Measurements from ENCODE around the gene RAB4A.

Gene RAB4A

DNA sequence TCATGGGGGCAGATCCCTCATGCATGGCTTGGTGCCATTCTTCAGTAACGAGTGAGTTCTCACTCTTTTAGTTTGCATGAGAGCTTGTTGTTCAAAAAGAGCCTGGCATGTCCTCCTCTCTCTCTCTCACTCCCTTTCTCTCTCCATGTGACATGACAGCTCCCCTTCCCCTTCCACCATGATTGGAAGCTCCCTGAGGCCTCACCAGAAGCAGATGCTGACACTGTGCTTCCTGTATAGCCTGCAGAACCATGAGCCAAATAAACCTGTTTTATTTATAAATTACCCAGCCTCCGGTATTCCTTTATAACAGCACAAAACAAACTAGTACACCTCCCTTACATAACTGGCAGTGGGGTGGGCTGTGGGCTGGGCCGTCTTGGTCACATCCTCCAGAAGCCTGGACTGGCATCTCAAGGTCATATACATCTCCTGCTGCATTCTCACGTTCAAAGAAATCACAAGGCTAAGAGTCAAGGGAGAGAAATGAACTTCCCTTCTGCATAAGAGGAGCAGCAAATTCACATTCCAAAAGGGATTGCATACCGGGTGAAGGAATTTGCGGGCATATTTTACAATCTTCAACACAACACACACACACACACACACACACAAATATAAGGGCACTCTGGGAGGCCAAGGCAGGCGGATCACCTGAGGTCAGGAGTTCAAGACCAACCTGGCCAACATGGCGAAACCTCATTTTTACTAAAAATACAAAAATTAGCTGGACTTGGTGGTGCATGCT is 74.2 kb downstream of the RAB4A start:
- Histone ChIP-seq H3K9me2 (replicated peaks; ENCODE audit: insufficient read depth, low read length) (no peaks in the 10 kb centered on the region), H3K4me1 (ENCODE audit: low read length) (peaks cover 10% of the 10 kb centered on the region), H3K9ac (ENCODE audit: low read length) (no peak overlapping the region), H3F3A (ENCODE audit: insufficient read depth, low read length) (peaks cover 22% of the 10 kb centered on the region), H3K9me3 (replicated peaks; ENCODE audit: insufficient read depth, low read length) (no peaks in the 10 kb centered on the region), H2AFZ (ENCODE audit: low read length) (no peak overlapping the region), H3K4me3 (ENCODE audit: low read length) (no peak overlapping the region), H3K27me3 (replicated peaks; ENCODE audit: insufficient read depth, low read length) (0 out of 2 replicates have a peak, but pooled peaks cover 4% of the 10 kb centered on the region), H3K36me3 (replicated peaks; ENCODE audit: insufficient read depth, low read length) (no peaks in the 10 kb centered on the region), H3K4me2 (ENCODE audit: low read depth, low read length) (no peak overlapping the region), H4K20me1 (ENCODE audit: insufficient read depth, low read length) (no peaks in the 10 kb centered on the region), H3K27ac (ENCODE audit: low read length) (no peak overlapping the region), H3K79me2 (ENCODE audit: low read length) (peaks cover 19% of the 10 kb centered on the region)
- no peak for DNase-seq
- TF ChIP-seq EZH2phosphoT487 (IDR thresholded peaks at IDR 0.05; ENCODE audit: low read length) = no peak
- TF ChIP-seq EZH2 (optimal IDR thresholded peaks at IDR 0.05; ENCODE audit: low read depth, low read length) = no peak
- no peak for TF ChIP-seq CTCF (IDR thresholded peaks at IDR 0.05; ENCODE audit: low read length)

DNA sequence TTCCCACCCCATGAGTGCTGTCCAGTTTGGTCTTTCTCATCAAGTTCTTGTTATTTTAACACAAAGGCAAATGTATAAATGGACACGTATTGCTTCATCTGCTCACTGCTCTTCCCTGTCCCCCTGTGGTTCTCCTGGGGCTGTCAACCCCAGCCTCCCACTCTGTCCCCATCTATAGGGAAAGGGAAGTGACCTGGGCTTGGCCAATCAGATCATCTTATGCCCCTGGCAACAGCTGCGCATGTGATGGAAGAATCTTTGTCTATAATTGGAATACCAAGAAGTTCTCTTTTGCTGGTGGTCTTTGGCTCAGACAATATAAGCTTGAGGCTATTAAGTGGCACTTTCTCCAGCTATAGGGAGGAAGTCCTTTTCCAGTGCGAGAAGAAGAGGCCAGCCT is 76.6 kb downstream of the RAB4A start:
- H2AFZ ChIP-seq (ENCODE audit: low read length) = no peak overlapping the region
- no peak overlapping the region for H3K4me2 ChIP-seq (ENCODE audit: low read depth, low read length)
- peaks cover 5% of the 10 kb centered on the region for H3K4me1 ChIP-seq (ENCODE audit: low read length)
- no peaks in the 10 kb centered on the region for H3K9me2 ChIP-seq (replicated peaks; ENCODE audit: insufficient read depth, low read length)
- H3K9me3 ChIP-seq (replicated peaks; ENCODE audit: insufficient read depth, low read length) = no peaks in the 10 kb centered on the region
- no peak overlapping the region for H3K27ac ChIP-seq (ENCODE audit: low read length)
- TF ChIP-seq EZH2 (optimal IDR thresholded peaks at IDR 0.05; ENCODE audit: low read depth, low read length) (no peak), EZH2phosphoT487 (IDR thresholded peaks at IDR 0.05; ENCODE audit: low read length) (no peak), CTCF (IDR thresholded peaks at IDR 0.05; ENCODE audit: low read length) (no peak)
- no peak for DNase-seq
- no peak overlapping the region for H3K9ac ChIP-seq (ENCODE audit: low read length)
- no peaks in the 10 kb centered on the region for H4K20me1 ChIP-seq (ENCODE audit: insufficient read depth, low read length)
- no peaks in the 10 kb centered on the region for H3K79me2 ChIP-seq (ENCODE audit: low read length)
- peaks cover 16% of the 10 kb centered on the region for H3F3A ChIP-seq (ENCODE audit: insufficient read depth, low read length)
- no peaks in the 10 kb centered on the region for H3K36me3 ChIP-seq (replicated peaks; ENCODE audit: insufficient read depth, low read length)
- H3K4me3 ChIP-seq (ENCODE audit: low read length) = no peak overlapping the region
- 0 out of 2 replicates have a peak, but pooled peaks cover 4% of the 10 kb centered on the region for H3K27me3 ChIP-seq (replicated peaks; ENCODE audit: insufficient read depth, low read length)

GRCh38 chr1:229349463-229350385 is 78.8 kb downstream of the RAB4A start:
- Histone ChIP-seq H2AFZ (ENCODE audit: low read length) (no peak overlapping the region), H4K20me1 (ENCODE audit: insufficient read depth, low read length) (no peaks in the 10 kb centered on the region), H3K4me2 (ENCODE audit: low read depth, low read length) (no peak overlapping the region), H3K79me2 (ENCODE audit: low read length) (no peaks in the 10 kb centered on the region), H3K4me1 (ENCODE audit: low read length) (no peaks in the 10 kb centered on the region), H3K9ac (ENCODE audit: low read length) (no peak overlapping the region), H3F3A (ENCODE audit: insufficient read depth, low read length) (no peaks in the 10 kb centered on the region), H3K27ac (ENCODE audit: low read length) (no peak overlapping the region), H3K27me3 (replicated peaks; ENCODE audit: insufficient read depth, low read length) (0 out of 2 replicates have a peak, but pooled peaks cover 4% of the 10 kb centered on the region), H3K36me3 (replicated peaks; ENCODE audit: insufficient read depth, low read length) (no peaks in the 10 kb centered on the region), H3K9me2 (replicated peaks; ENCODE audit: insufficient read depth, low read length) (no peaks in the 10 kb centered on the region), H3K4me3 (ENCODE audit: low read length) (no peak overlapping the region), H3K9me3 (replicated peaks; ENCODE audit: insufficient read depth, low read length) (no peaks in the 10 kb centered on the region)
- TF ChIP-seq EZH2phosphoT487 (IDR thresholded peaks at IDR 0.05; ENCODE audit: low read length) = no peak
- TF ChIP-seq CTCF (IDR thresholded peaks at IDR 0.05; ENCODE audit: low read length) = no peak
- TF ChIP-seq EZH2 (optimal IDR thresholded peaks at IDR 0.05; ENCODE audit: low read depth, low read length) = no peak
- no peak for DNase-seq

Data from MM.1S (cell line).